SK-N-SH treated with all-trans-retinoic acid at 6 μM for 48 hours (cell line): Measurements from ENCODE around the gene FIBIN.
A peak's percentile ranks its signal among the peaks of the same experiment; 100 is the strongest.

Experiments
- ATAC-seq: fragments of 200-7000 bp; cut with Tn5 transposase; 3 replicates; pipeline ENCODE4 v1.9.1; 2020; ENCODE audit warnings: mild to moderate bottlenecking, moderate library complexity
- CREB5 ChIP-seq: fragments of 250-450 bp; sonication (Bioruptor Pico); IDR thresholded peaks from 2 replicates; pipeline ENCODE4 v1.5.1; 2020; ENCODE audit warnings: low read depth, mild to moderate bottlenecking, moderate library complexity
- CSRNP3 ChIP-seq: fragments of 250-450 bp; sonication (Bioruptor Pico); IDR thresholded peaks from 2 replicates; pipeline ENCODE4 v1.5.1; 2021; ENCODE audit warnings: mild to moderate bottlenecking, moderate library complexity
- ESRRG ChIP-seq: fragments of 250-450 bp; sonication (Bioruptor Pico); IDR thresholded peaks from 2 replicates; pipeline ENCODE4 v1.6.1; 2021; ENCODE audit warnings: mild to moderate bottlenecking
- GLIS3 ChIP-seq: fragments of 250-450 bp; sonication (Bioruptor Pico); IDR thresholded peaks from 2 replicates; pipeline ENCODE4 v1.5.0; 2020; ENCODE audit warnings: mild to moderate bottlenecking, moderate library complexity
- ISL1 ChIP-seq: fragments of 250-450 bp; sonication (Bioruptor Pico); IDR thresholded peaks from 2 replicates; pipeline ENCODE4 v2.1.2; 2022; ENCODE audit warnings: mild to moderate bottlenecking, moderate library complexity
- OSR1 ChIP-seq: fragments of 250-450 bp; sonication (Bioruptor Pico); IDR thresholded peaks from 2 replicates; pipeline ENCODE4 v1.8.0; 2022; ENCODE audit warnings: moderate library complexity, mild to moderate bottlenecking, inconsistent platforms
- POU6F1 ChIP-seq: fragments of 250-450 bp; sonication (Bioruptor Pico); IDR thresholded peaks from 2 replicates; pipeline ENCODE4 v1.8.0; 2021; ENCODE audit warnings: low read depth, mild to moderate bottlenecking, moderate library complexity, borderline replicate concordance
- PPARA ChIP-seq: fragments of 250-450 bp; sonication (Bioruptor Pico); IDR thresholded peaks from 2 replicates; pipeline ENCODE4 v1.5.0; 2020; ENCODE audit warnings: mild to moderate bottlenecking, borderline replicate concordance
- RARB ChIP-seq: fragments of 250-450 bp; sonication (Bioruptor Pico); IDR thresholded peaks from 2 replicates; pipeline ENCODE4 v1.8.0; 2021; ENCODE audit warnings: mild to moderate bottlenecking, moderate library complexity
- SNAI2 ChIP-seq: fragments of 250-450 bp; sonication (Bioruptor Pico); IDR thresholded peaks from 2 replicates; pipeline ENCODE4 v1.5.0; 2020; ENCODE audit warnings: mild to moderate bottlenecking, moderate library complexity
- TCF4 ChIP-seq: fragments of 250-450 bp; sonication (Bioruptor Pico); IDR thresholded peaks from 2 replicates; pipeline ENCODE4 v1.8.0; 2021; ENCODE audit warnings: mild to moderate bottlenecking, moderate library complexity, borderline replicate concordance
- TOX ChIP-seq: fragments of 250-450 bp; sonication (Bioruptor Pico); IDR thresholded peaks from 2 replicates; pipeline ENCODE4 v1.8.0; 2021; ENCODE audit warnings: mild to moderate bottlenecking, moderate library complexity, borderline replicate concordance
- TSHZ2 ChIP-seq: fragments of 250-450 bp; sonication (Bioruptor Pico); IDR thresholded peaks from 2 replicates; pipeline ENCODE4 v1.5.0; 2020; ENCODE audit warnings: mild to moderate bottlenecking, moderate library complexity
- ZC3H10 ChIP-seq: fragments of 250-450 bp; sonication (Bioruptor Pico); IDR thresholded peaks from 2 replicates; pipeline ENCODE4 v1.5.1; 2021; ENCODE audit warnings: mild to moderate bottlenecking, moderate library complexity
- ZFP3 ChIP-seq: fragments of 250-450 bp; sonication (Bioruptor Pico); IDR thresholded peaks from 2 replicates; pipeline ENCODE4 v1.5.0; 2020; ENCODE audit warnings: mild to moderate bottlenecking, moderate library complexity
- ZFP30 ChIP-seq: fragments of 450-650 bp; formaldehyde crosslinking; IDR thresholded peaks from 2 replicates; pipeline ENCODE4 v1.5.0; 2022; ENCODE audit warnings: mild to moderate bottlenecking, moderate library complexity
- ZNF565 ChIP-seq: fragments of 450-650 bp; formaldehyde crosslinking; conservative IDR thresholded peaks from 2 replicates; pipeline ENCODE4 v1.5.0; 2020; ENCODE audit warnings: low read depth, mild to moderate bottlenecking, moderate library complexity
- ZNF70 ChIP-seq: fragments of 450-650 bp; formaldehyde crosslinking; IDR thresholded peaks from 2 replicates; pipeline ENCODE4 v1.5.0; 2020; ENCODE audit warnings: mild to moderate bottlenecking, moderate library complexity
- ZNF8 ChIP-seq: fragments of 450-650 bp; formaldehyde crosslinking; IDR thresholded peaks from 2 replicates; pipeline ENCODE4 v1.5.0; 2020; ENCODE audit warnings: mild to moderate bottlenecking, moderate library complexity

FIBIN gene

GRCh38 chr11:26953770-26954392 is 40.0 kb upstream of the FIBIN start:
- TF ChIP-seq GLIS3 (CRISPR knock-in tag) (no peak), CREB5 (CRISPR knock-in tag) (peak; percentile 60; the same call in 1 of the 2 replicates), ISL1 (CRISPR knock-in tag) (peak; percentile 31), TCF4 (CRISPR knock-in tag) (no peak)
- ATAC-seq: peak; percentile 80

- no peak for ATAC-seq
- TF ChIP-seq POU6F1 (CRISPR knock-in tag): no peak
- TF ChIP-seq ZFP30 (CRISPR knock-in tag): no peak
- no peak for TF ChIP-seq TSHZ2 (CRISPR knock-in tag)
- no peak for TF ChIP-seq ZC3H10 (CRISPR knock-in tag)
- no peak for TF ChIP-seq ZNF565 (CRISPR knock-in tag)
- no peak for TF ChIP-seq SNAI2 (CRISPR knock-in tag)
- no peak for TF ChIP-seq PPARA (CRISPR knock-in tag)
- TF ChIP-seq RARB (CRISPR knock-in tag): no peak
- no peak for TF ChIP-seq CSRNP3 (CRISPR knock-in tag)
- TF ChIP-seq TCF4 (CRISPR knock-in tag): no peak
- no peak for TF ChIP-seq TOX (CRISPR knock-in tag)
- no peak for TF ChIP-seq ZNF8
- no peak for TF ChIP-seq ESRRG
- TF ChIP-seq ZNF70 (CRISPR knock-in tag): no peak
- no peak for TF ChIP-seq ZFP3 (CRISPR knock-in tag)
- no peak for TF ChIP-seq GLIS3 (CRISPR knock-in tag)
These were observed 35.8 kb upstream of the FIBIN start for GRCh38 chr11:26958005-26958701.

- TF ChIP-seq TOX (CRISPR knock-in tag): no peak
- no peak for TF ChIP-seq GLIS3 (CRISPR knock-in tag)
- no peak for TF ChIP-seq CSRNP3 (CRISPR knock-in tag)
- no peak for TF ChIP-seq OSR1 (CRISPR knock-in tag)
- ATAC-seq: no peak
These were observed 35.2 kb upstream of the FIBIN start for GRCh38 chr11:26958702-26959049.

- ATAC-seq: peak; percentile 27; the same call in 1 of the 3 replicates
- TF ChIP-seq CSRNP3 (CRISPR knock-in tag): no peak
These were observed 33.6 kb upstream of the FIBIN start for GRCh38 chr11:26960281-26960680.
